GM19193 (cell line): ENCODE measurements around the gene MKRN2OS.

Experiments
- POLR2A ChIP-seq: IDR thresholded peaks from 4 replicates; pipeline ENCODE4 v1.6.1; 2011; ENCODE audit not compliant: insufficient read depth, insufficient read length; ENCODE audit errors: extremely low read depth

The MKRN2OS gene

DNA sequence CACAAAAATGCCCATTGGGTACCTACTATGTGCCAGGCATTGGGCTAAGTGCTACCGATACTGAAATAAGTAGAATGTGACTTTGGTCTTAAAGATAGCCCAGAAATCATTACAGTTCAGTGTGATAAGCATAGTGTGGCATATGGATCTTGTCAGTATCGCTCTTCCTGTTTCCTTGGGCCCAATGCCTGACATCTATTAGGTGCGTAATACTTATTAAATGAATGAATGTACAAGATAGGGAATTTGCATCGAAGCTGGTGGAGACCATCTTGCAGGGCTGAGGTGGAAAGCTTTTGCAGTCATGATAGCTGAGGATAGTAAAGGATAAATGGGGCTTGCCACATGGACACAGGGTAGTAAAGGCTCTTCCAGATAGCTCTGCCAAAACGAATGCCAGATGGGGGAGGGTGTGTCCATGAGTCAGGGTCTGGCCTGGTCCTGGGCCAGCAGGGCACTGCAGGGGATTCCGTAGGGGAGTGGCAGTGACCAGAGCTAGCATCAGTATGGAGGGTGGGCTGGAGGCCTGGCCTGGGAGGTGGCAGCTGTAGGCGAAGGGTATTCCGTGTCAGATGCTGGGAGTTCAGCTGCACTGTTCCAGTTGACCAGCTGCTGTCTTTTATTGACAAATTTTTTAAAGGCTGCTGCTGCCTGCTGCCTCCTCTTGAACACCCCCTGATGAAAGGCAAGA, 37.6 kb downstream of the MKRN2OS start:
- TF ChIP-seq POLR2A: no peak

DNA sequence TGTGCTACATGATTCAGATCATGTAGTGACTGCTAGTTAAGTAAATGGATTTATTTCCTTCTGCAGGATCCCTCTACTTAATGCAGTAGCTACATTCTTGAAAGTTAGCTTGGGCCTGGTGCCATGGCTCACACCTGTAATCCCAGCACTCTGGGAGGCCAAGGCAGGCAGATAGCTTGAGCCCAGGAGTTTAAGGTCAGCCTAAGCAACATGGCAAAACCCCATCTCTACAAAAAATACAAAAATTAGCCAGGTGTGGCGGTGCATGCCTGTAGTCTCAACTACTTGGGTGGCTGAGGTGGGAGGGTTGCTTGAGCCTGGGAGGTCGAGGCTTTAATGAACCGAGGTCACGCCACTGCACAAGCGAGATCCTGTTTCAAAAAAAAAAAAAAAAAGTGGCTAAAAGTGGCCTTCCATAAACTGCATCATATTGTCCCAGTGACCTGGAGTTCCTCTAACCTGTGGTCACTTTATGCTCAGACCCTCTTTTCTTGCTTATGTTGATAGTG, 39.0 kb downstream of the MKRN2OS start:
- TF ChIP-seq POLR2A: no peak

DNA sequence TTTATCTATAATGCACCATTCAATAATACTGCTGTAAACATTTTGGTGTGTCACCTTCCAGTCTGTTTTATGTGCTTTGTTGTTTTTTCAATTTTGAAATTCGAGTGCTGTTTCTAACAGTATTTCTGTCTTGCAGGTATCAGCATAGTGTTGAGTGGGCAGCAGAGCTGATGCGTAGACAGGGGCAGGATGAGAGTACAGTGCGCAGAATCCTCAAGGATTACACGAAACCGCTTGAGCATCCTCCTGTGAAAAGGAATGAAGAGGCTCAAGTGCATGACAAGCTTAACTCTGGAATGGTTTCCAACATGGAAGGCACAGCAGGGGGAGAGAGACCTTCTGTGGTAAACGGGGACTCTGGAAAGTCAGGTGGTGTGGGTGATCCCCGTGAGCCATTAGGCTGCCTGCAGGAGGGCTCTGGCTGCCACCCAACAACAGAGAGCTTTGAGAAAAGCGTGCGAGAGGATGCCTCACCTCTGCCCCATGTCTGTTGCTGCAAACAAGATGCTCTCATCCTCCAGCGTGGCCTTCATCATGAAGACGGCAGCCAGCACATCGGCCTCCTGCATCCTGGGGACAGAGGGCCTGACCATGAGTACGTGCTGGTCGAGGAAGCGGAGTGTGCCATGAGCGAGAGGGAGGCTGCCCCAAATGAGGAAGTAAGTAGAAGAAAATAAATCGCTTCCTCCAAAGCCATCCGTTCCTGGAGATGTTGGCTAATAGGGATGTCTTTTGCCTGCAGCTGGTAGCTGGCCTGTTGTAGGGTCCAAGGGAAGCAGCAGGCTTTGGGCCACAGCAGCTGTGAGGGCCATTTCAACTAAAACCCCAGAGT, 42.0 kb downstream of the MKRN2OS start:
- no peak for TF ChIP-seq POLR2A

DNA sequence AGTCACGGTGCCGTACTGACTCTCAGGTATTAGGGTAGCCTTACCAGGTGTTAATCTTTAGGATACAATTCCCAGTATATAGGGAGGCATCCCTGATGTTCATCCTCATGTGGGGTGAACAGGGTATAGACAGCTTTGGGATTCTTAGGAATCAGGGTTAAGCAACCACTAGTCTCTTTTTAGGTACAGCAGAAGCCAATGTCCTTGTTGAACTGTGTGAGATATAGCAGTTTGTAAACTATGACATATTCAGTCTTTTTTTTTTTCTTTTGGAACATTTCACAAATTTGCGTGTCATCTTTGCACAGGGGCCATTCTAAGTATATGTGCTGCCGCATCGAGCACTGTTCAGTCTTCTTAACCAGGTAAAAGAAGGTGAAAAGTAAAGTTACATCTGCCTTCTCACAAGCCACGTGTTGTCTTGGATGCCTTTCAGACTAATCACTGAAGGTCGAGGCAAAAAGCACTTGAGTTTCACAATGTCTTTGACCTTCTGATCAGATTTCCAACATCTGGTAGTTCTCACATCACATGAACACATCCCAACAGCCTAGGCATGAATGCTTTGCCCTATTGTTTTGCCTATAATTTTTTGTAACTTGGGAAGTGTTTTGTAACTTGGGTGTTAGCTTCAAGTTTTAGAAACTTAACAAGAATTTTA, 43.8 kb downstream of the MKRN2OS start:
- no peak for TF ChIP-seq POLR2A

DNA sequence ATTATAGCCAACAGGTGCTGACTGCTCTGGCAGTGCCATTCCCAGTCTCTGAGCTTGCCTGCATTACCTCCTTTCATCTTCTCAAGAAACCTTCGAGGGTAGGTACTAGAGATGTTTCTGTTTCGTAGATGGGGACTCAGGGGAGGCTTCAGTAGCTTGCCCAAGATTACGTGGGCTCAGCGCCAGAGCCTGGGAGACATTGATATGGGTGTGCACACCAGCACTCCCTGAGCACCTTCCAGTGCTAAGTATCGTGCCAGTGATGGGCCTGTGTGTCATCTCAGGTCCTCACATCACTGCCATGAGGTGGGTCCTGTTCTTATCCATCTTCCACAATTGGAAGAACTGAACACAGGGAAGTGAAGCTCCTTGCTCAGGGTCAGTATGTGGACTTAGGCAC, 45.8 kb downstream of the MKRN2OS start:
- TF ChIP-seq POLR2A: no peak

DNA sequence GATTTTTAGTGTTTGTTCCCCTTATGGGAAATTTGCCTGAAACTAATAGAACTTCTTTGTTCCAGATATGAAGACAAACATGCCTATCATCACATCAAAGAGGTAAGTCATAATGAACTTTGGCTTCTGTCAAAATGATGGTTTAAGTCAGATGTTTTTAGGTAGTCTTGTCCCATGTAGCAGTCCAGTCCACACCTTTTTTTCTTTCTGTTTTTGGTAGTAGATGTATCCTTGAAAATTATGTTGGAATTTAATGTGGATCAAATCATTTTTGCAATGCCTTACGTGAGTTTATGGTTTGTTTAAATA, 48.9 kb downstream of the MKRN2OS start:
- TF ChIP-seq POLR2A: no peak

DNA sequence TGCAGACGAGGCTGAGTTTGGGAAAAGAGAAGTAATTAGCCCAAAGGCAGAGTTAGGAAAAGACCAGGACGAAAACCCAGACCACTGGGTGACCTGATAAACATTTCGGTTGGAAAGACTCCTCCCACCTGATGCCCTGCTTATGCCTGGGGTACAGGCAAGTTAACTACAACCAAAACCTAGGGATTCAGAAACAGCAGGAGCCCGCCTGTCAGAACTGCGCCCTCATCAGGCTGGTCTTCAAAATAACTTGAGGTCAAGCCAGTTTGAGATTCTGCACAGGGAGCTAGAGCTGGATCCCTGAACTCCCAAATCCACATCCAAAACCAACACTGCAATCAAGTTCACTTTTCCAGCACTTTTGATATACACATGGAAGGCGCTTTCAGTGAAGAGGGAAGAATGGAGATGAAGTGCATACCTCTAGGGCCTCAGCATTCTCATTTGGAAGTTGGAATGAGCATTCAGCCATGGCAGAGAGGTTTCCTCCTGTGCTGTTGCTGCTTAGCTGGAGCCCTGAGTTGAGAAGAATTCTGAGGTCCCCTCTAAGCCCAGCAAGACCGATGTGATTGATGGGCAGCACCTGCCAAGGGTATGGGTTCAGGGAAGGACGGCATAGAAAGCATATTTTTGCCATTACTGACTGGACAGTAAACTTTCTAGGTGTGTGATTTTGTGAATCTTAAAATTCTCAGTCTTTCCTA, 49.4 kb downstream of the MKRN2OS start:
- no peak for TF ChIP-seq POLR2A

DNA sequence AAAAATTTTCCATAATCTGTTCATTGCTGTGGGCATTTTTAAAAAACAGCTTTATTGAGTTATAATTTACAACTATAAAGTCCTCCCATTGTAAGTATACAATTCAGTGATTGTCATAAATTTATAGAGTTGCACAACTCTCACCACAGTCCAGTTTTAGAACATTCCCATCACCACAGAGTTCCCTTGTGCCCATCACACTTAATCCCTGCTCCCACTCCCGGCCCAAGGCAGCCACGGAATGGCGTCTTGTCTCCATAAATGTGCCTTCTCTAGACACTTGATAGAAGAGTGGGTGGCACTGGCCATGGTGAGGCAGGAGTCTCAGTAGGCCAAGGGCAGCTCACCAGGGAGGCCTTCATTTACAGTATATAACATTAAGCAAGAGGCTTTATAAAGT, 54.8 kb downstream of the MKRN2OS start:
- TF ChIP-seq POLR2A: no peak

DNA sequence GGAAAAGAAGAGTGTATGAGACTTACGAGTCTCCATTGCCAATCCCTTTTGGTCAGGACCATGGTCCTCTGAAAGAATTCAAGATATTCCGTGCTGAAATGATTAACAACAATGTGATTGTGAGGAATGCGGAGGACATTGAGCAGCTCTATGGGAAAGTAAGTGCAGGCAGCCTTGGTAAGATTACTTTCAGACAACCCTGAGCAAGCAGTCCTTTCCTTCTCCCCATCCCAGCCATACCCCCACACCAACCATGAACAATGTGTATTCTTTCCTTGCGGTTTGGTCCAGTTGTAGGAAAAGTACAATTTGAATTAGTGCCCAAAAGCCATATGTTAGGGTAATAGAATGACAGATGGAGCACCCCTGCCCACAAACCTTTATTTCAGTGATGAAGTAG, 55.5 kb downstream of the MKRN2OS start:
- TF ChIP-seq POLR2A: no peak
